Right lobe of liver (tissue), 4 donors: Measurements from ENCODE around the gene GMPPB.

Experiments used
- POLR2A ChIP-seq: fragments of 450-650 bp; IDR thresholded peaks from one replicate; pipeline ENCODE4 v1.6.1; 2017; ENCODE audit warnings: antibody characterized with exemption, mild to moderate bottlenecking
- TF ChIP-seq, protein P1 (sequence below), 4 donors: fragments of 200-600 bp in 3 of 4; fragments of 450-650 bp in 1 of 4; IDR thresholded peaks; one replicate each; pipeline versions ENCODE4 v1.5.1 to v1.8.0; 2016 to 2022; ENCODE audit warnings: antibody characterized with exemption in 4 of 4, mild to moderate bottlenecking in 2 of 4
- donor health status: DM: no; HTN: no; CAD: no.
- donor health status: DM: no; HTN: no; CAD: no.
- donor health status: DM: no; HTN: yes; CAD: no.

DNA sequence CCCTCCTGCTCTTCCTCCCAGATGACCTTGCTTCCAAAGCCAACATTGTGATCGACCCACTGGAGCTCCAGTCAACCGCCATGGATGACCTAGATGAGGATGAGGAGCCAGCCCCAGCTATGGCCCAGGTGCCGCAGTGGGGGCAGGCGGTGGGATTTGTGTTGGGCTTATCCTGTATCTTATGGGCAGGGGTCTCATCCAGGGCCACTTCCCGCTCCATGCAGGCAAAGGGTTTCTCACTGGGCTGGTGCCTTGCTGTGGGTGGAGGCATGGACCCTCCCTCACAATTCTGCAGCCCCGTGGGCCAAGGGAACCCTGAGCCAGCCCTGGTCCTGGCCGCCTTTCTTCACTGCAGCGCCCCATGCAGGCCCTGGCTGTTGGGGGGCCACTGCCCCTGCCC lies 19.1 kb downstream of the GMPPB start:
- TF ChIP-seq, protein P1, sequence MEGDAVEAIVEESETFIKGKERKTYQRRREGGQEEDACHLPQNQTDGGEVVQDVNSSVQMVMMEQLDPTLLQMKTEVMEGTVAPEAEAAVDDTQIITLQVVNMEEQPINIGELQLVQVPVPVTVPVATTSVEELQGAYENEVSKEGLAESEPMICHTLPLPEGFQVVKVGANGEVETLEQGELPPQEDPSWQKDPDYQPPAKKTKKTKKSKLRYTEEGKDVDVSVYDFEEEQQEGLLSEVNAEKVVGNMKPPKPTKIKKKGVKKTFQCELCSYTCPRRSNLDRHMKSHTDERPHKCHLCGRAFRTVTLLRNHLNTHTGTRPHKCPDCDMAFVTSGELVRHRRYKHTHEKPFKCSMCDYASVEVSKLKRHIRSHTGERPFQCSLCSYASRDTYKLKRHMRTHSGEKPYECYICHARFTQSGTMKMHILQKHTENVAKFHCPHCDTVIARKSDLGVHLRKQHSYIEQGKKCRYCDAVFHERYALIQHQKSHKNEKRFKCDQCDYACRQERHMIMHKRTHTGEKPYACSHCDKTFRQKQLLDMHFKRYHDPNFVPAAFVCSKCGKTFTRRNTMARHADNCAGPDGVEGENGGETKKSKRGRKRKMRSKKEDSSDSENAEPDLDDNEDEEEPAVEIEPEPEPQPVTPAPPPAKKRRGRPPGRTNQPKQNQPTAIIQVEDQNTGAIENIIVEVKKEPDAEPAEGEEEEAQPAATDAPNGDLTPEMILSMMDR (IDR thresholded peaks at IDR 0.05): no peak
- no peak for TF ChIP-seq POLR2A
